HEK293T (cell line): ENCODE measurements around the gene RPP38.

ENCODE experiments used
- FOXK2 ChIP-seq: fragments of 450-650 bp; IDR thresholded peaks from 2 replicates; pipeline ENCODE4 v1.6.1; 2016; ENCODE audit warnings: mild to moderate bottlenecking
- FOXM1 ChIP-seq: fragments of 450-650 bp; IDR thresholded peaks from 2 replicates; pipeline ENCODE4 v1.6.1; 2017; ENCODE audit warnings: mild to moderate bottlenecking, borderline replicate concordance
- LEF1 ChIP-seq: fragments of 450-650 bp; IDR thresholded peaks from 2 replicates; pipeline ENCODE4 v1.6.1; 2017; ENCODE audit warnings: mild to moderate bottlenecking, borderline replicate concordance
- SUZ12 ChIP-seq: fragments of 450-650 bp; IDR thresholded peaks from 2 replicates; pipeline ENCODE4 v1.6.1; 2016; ENCODE audit warnings: mild to moderate bottlenecking
- TARDBP ChIP-seq: fragments of 450-650 bp; IDR thresholded peaks from 2 replicates; pipeline ENCODE4 v1.6.1; 2016

DNA sequence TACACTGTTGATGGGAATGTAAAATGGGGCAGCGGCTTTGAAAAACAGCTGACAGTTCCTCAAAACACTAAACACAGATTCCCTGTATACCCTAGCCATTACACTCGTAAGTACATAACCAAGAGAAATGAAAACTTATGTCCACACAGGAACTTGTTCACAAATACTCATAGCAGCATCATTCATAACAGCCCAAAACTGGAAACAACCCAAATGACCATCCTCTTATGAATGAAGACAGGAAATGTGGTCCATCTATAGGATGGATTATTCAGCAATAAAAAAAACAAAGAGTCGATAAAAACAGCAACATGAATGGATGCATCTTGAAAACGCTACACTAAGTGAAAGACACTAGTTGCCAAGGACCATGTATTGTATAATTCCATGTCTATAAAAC, 47.6 kb downstream of the RPP38 start:
- TF ChIP-seq TARDBP = no peak
- TF ChIP-seq FOXK2 = no peak
- TF ChIP-seq FOXM1 = no peak
- TF ChIP-seq SUZ12 = no peak
- TF ChIP-seq LEF1 = no peak
